ENCODE measurements around the gene TRAPPC11. TPM values are rescaled to one million over a fixed set of nuclear protein-coding genes. Genes with fewer than 3 reads are reported as not detected.

Gene TRAPPC11
- total RNA-seq, 4 donors from 2014 or later, result 34.6 to 84.1 (median 41.8) TPM

GRCh38 chr4:183729069-183729406 is 69.9 kb downstream of the TRAPPC11 start:
- Histone ChIP-seq H3K36me3 (no peaks in the 10 kb centered on the region), H3K4me1 (no peaks in the 10 kb centered on the region), H3K4me3 (replicated peaks in 1 of 3) (no peak overlapping the region), H3K9me3 (no peaks in the 10 kb centered on the region), H3K27ac (no peak overlapping the region), H3K27me3 (no peaks in the 10 kb centered on the region)
- intact Hi-C loops (cut with DNase I), result no loop called here
- TF ChIP-seq POLR2A (IDR thresholded peaks at IDR 0.05), result no peak
- no peak for TF ChIP-seq CTCF (IDR thresholded peaks at IDR 0.05)
- no peak for DNase-seq
- 86 to 90% methylated on average over 5 of the region's 5 CpGs for WGBS, 2 donors

GRCh38 chr4:183729430-183730328 is 70.6 kb downstream of the TRAPPC11 start:
- Histone ChIP-seq H3K27me3 (no peaks in the 10 kb centered on the region), H3K4me3 (replicated peaks in 1 of 3) (no peak overlapping the region), H3K4me1 (no peaks in the 10 kb centered on the region), H3K36me3 (no peaks in the 10 kb centered on the region), H3K27ac (no peak overlapping the region), H3K9me3 (no peaks in the 10 kb centered on the region)
- TF ChIP-seq POLR2A (IDR thresholded peaks at IDR 0.05) (no peak), CTCF (IDR thresholded peaks at IDR 0.05) (no peak)
- DNase-seq, result no peak
- WGBS, 2 donors, result 77 to 82% methylated on average over 13 of the region's 13 CpGs
- intact Hi-C loops (cut with DNase I), result no loop called here

DNA sequence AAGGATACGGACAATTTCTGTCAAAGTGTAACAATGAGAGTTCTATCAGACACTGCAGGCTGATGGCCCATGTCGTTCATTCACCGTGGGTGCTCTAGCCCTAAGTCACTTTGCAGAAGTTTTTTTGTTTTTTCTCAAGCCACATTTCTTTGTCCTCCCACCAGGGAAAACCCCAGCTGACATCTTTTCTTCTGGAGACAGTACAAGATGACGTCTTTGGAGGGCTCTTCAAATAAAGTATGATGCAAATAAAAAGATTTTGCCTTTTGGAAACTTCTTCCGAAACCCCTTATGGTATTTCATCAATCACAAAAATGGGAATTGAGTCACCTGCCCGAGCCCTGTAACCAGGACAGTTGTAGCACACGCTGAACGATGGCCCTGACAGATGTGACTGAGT is 73.2 kb downstream of the TRAPPC11 start:
- Histone ChIP-seq H3K27ac (no peak overlapping the region), H3K27me3 (no peaks in the 10 kb centered on the region), H3K4me1 (no peaks in the 10 kb centered on the region), H3K9me3 (no peaks in the 10 kb centered on the region), H3K36me3 (no peaks in the 10 kb centered on the region), H3K4me3 (replicated peaks in 1 of 3) (no peak overlapping the region)
- intact Hi-C loops (cut with DNase I), result no loop called here
- no peak for DNase-seq
- no peak for TF ChIP-seq CTCF (IDR thresholded peaks at IDR 0.05)
- no peak for TF ChIP-seq POLR2A (IDR thresholded peaks at IDR 0.05)
- WGBS, 2 donors, result 86 to 90% methylated on average over 8 of the region's 8 CpGs

GRCh38 chr4:183733181-183733580 is 74.1 kb downstream of the TRAPPC11 start:
- DNase-seq, result no peak
- Histone ChIP-seq H3K36me3 (no peaks in the 10 kb centered on the region), H3K4me3 (replicated peaks in 1 of 3) (no peak overlapping the region), H3K27me3 (no peaks in the 10 kb centered on the region), H3K27ac (no peak overlapping the region), H3K4me1 (no peaks in the 10 kb centered on the region), H3K9me3 (no peaks in the 10 kb centered on the region)
- WGBS, 2 donors, result 83 to 89% methylated on average over 6 to 11 of the region's 11 CpGs
- TF ChIP-seq POLR2A (IDR thresholded peaks at IDR 0.05), result no peak
- no peak for TF ChIP-seq CTCF (IDR thresholded peaks at IDR 0.05)
- intact Hi-C loops (cut with DNase I), result no loop called here

- H3K36me3 ChIP-seq, result no peaks in the 10 kb centered on the region
Measured at GRCh38 chr4:183738081-183738673, 79.1 kb downstream of the TRAPPC11 start.

More at GRCh38 chr4:183738081-183738673, 79.1 kb downstream of the TRAPPC11 start:
- H3K4me3 ChIP-seq (replicated peaks in 1 of 3), result no peak overlapping the region
- no peaks in the 10 kb centered on the region for H3K27me3 ChIP-seq
- no peaks in the 10 kb centered on the region for H3K4me1 ChIP-seq
- WGBS, 2 donors, result 64 to 79% methylated on average over 10 of the region's 10 CpGs
- no peak for DNase-seq
- TF ChIP-seq POLR2A (IDR thresholded peaks at IDR 0.05) (no peak), CTCF (IDR thresholded peaks at IDR 0.05) (no peak)
- intact Hi-C loops (cut with DNase I), result no loop called here
- H3K27ac ChIP-seq, result no peak overlapping the region
- no peaks in the 10 kb centered on the region for H3K9me3 ChIP-seq

Measured in thyroid gland (tissue), 4 donors.